Testis (tissue), 2 donors: Measurements from ENCODE around the gene CDH20.

Experiments
- CTCF ChIP-seq, 3 experiments: fragments of 450-650 bp in 2 of 3; fragments of 200-600 bp in 1 of 3; sonication (generic) in 1 of 3; IDR thresholded peaks; one replicate each; pipeline ENCODE4 v1.5.1; 2016 to 2019; ENCODE audit warnings: antibody characterized with exemption in 3 of 3, mild to moderate bottlenecking in 2 of 3, moderate library complexity in 1 of 3
- POLR2A ChIP-seq: fragments of 450-650 bp; IDR thresholded peaks from one replicate; pipeline ENCODE4 v1.6.1; 2017; ENCODE audit warnings: antibody characterized with exemption, mild to moderate bottlenecking, moderate library complexity

- TF ChIP-seq CTCF (IDR thresholded peaks at IDR 0.05), result no peak
- TF ChIP-seq POLR2A, result no peak
Measured at GRCh38 chr18:61489334-61489733, 156.1 kb downstream of the CDH20 start.
